Measurements from ENCODE around the gene SETDB1. TPM values are rescaled to one million over a fixed set of nuclear protein-coding genes. Genes with fewer than 3 reads are reported as not detected.

SETDB1 gene
- total and polyA plus RNA-seq, 3 donors from 2014 or later, result 85.9 to 90.6 (median 89.5) TPM

DNA sequence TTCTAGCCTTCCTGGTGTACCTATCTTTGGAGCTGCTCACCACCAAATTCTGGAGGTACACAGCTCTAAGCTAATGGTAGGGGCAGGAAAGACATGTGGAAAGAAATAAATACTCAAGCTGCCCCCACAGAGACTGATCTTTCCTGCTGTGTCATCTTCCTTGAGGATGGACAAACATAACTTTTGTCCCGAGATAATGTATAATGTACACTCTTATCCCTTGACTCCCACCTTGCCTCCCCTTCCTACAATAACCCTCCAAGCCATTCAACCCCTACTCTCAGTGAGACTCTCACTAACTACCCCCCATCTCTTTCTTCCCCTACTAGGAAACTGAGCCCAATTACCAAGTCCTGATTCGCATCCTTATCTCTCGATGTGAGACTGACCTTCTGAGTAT, 68.1 kb downstream of the SETDB1 start:
- WGBS, 2 donors, result 67 to 83% methylated on average over 3 of the region's 3 CpGs
- H3K36me3 ChIP-seq (ENCODE audit: low read depth, missing control alignments), result no peaks in the 10 kb centered on the region
- H3K9me3 ChIP-seq, result no peaks in the 10 kb centered on the region
- no peak for TF ChIP-seq POLR2A (IDR thresholded peaks at IDR 0.05)
- TF ChIP-seq, protein P1, sequence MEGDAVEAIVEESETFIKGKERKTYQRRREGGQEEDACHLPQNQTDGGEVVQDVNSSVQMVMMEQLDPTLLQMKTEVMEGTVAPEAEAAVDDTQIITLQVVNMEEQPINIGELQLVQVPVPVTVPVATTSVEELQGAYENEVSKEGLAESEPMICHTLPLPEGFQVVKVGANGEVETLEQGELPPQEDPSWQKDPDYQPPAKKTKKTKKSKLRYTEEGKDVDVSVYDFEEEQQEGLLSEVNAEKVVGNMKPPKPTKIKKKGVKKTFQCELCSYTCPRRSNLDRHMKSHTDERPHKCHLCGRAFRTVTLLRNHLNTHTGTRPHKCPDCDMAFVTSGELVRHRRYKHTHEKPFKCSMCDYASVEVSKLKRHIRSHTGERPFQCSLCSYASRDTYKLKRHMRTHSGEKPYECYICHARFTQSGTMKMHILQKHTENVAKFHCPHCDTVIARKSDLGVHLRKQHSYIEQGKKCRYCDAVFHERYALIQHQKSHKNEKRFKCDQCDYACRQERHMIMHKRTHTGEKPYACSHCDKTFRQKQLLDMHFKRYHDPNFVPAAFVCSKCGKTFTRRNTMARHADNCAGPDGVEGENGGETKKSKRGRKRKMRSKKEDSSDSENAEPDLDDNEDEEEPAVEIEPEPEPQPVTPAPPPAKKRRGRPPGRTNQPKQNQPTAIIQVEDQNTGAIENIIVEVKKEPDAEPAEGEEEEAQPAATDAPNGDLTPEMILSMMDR (IDR thresholded peaks at IDR 0.05), result no peak
- H3K4me1 ChIP-seq, result no peaks in the 10 kb centered on the region
- no peak overlapping the region for H3K4me3 ChIP-seq
- H3K27ac ChIP-seq, result no peak overlapping the region
- intact Hi-C loops (cut with DNase I; ENCODE audit: low total_unique reads), result no loop called here
- no peaks in the 10 kb centered on the region for H3K27me3 ChIP-seq
- no peak for DNase-seq

DNA sequence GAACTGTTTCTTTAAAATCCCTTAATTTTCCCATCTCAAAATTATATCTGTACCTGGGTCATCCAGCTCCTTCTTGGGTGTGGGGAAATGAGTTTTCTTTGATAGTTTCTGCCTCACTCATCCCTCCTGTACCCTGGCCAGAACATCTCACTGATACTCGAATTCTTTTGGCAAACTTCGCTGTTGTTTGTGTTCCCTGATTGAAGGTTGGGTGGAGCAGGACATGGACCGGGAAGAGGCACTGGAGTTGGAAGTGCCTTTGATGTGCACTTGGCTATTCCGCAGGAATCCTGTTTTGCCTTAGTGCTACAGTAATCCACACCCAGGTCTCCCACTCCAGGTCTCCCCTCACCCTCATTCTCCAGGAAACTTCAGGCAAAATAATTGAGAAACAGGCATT, 69.3 kb downstream of the SETDB1 start:
- DNase-seq, result no peak
- TF ChIP-seq, protein P1 (IDR thresholded peaks at IDR 0.05), result no peak
- TF ChIP-seq POLR2A (IDR thresholded peaks at IDR 0.05), result no peak
- peak overlapping the region; percentile 12 to 80 for H3K27ac ChIP-seq
- WGBS, 2 donors, result 27 to 29% methylated on average over 4 of the region's 4 CpGs
- intact Hi-C loops (cut with DNase I; ENCODE audit: low total_unique reads), result no loop called here
- no peaks in the 10 kb centered on the region for H3K4me1 ChIP-seq
- H3K36me3 ChIP-seq (ENCODE audit: low read depth, missing control alignments), result no peaks in the 10 kb centered on the region
- no peaks in the 10 kb centered on the region for H3K27me3 ChIP-seq
- H3K9me3 ChIP-seq, result no peaks in the 10 kb centered on the region
- no peak overlapping the region for H3K4me3 ChIP-seq

DNA sequence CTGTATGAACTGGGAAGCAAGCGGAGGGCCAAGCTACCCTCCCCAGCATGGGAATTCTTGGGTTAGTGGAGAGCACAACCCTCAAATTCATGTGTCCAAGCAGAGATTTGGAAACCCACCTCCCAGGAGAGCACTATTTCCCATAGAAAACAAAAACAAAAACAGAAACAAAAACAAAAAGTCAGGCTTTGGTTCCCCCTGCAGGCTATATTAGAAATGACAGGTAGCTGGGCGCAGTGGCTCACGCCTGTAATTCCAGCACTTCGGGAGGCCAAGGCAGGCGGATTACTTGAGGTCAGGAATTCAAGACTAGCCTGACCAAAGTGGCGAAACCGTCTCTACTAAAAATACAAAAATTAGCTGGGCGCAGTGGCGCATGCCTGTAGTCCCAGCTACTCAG, 69.7 kb downstream of the SETDB1 start:
- DNase-seq, result peak; percentile 65
- Histone ChIP-seq H3K4me3 (no peak overlapping the region), H3K9me3 (no peaks in the 10 kb centered on the region), H3K27me3 (no peaks in the 10 kb centered on the region), H3K36me3 (ENCODE audit: low read depth, missing control alignments) (no peaks in the 10 kb centered on the region), H3K27ac (peak overlapping the region; percentile 12 to 80), H3K4me1 (no peaks in the 10 kb centered on the region)
- TF ChIP-seq, protein P1 (IDR thresholded peaks at IDR 0.05), result peak; percentile 78 to 90 (median 90)
- TF ChIP-seq POLR2A (IDR thresholded peaks at IDR 0.05), result no peak
- WGBS, 2 donors, result 35 to 44% methylated on average over 9 of the region's 9 CpGs
- intact Hi-C loops (cut with DNase I; ENCODE audit: low total_unique reads), result no loop called here

DNA sequence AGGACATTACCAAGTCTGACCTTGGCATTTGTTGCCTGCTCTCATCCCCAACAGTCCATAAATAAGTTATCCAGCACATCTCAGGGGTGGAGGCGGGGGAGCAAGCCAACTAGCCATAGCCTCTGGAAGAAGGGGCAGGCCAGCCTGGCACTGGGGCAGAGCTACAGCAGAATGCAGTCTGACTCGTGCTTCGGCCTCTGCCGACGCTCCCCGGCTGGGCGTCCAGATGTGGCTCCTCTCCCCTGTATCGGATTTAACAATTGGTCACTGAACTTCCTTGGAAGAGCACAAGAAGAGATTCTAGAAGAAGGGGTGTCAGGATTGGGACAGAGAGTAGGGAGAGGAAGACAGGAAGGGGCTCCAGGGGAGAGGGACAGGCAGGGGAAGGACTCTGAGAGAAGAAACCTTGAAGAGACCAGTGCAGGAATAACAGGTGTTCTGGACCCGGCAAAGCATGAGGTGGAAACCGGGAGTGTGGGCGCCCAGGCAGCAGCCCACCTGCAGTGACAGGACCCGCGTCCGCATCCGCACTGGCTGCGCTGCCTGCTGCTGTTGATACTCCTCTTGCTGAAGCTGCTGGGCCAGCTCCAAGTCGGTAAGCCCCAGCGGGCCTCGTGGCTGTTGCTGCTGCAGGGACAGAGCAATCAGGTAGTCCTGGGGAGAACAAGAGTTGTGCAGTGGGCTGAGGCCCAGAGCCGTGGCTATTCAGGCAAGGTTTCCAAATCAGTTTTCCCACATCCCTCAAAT, 71.1 kb downstream of the SETDB1 start:
- H3K4me3 ChIP-seq, result no peak overlapping the region
- no peak overlapping the region for H3K27ac ChIP-seq
- H3K36me3 ChIP-seq (ENCODE audit: low read depth, missing control alignments), result no peaks in the 10 kb centered on the region
- DNase-seq, result no peak
- intact Hi-C loops (cut with DNase I; ENCODE audit: low total_unique reads), result no loop called here
- no peak for TF ChIP-seq POLR2A (IDR thresholded peaks at IDR 0.05)
- TF ChIP-seq, protein P1 (IDR thresholded peaks at IDR 0.05), result no peak
- H3K27me3 ChIP-seq, result no peaks in the 10 kb centered on the region
- no peaks in the 10 kb centered on the region for H3K4me1 ChIP-seq
- H3K9me3 ChIP-seq, result no peaks in the 10 kb centered on the region
- 86% methylated on average over 15 to 20 of the region's 20 CpGs for WGBS, 2 donors

DNA sequence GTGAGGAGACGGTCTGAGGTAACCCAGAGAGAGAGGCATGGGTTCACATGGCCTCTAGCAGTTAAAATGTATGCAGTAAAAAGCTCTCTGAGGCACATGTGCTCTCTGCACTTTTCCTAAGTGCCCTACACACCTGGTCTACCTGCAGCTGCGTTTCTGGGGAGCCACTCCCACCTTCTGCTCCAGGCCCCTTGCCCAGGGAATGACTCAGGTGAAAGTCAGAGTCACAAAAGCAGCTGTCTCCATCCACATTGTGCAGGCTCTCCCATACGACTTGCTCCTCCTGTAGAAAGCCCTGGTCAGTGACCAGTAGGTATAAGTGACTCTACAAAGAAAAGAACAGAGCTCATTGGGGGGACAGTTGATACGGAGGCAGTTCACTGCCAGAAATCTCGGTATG, 71.8 kb downstream of the SETDB1 start:
- WGBS, 2 donors, result 65 to 78% methylated on average over 3 to 5 of the region's 5 CpGs
- Histone ChIP-seq H3K4me1 (peaks cover 5% of the 10 kb centered on the region), H3K9me3 (no peaks in the 10 kb centered on the region), H3K4me3 (no peak overlapping the region), H3K27me3 (no peaks in the 10 kb centered on the region), H3K27ac (no peak overlapping the region), H3K36me3 (ENCODE audit: low read depth, missing control alignments) (no peaks in the 10 kb centered on the region)
- TF ChIP-seq, protein P1 (IDR thresholded peaks at IDR 0.05), result no peak
- no peak for TF ChIP-seq POLR2A (IDR thresholded peaks at IDR 0.05)
- intact Hi-C loops (cut with DNase I; ENCODE audit: low total_unique reads), result no loop called here
- no peak for DNase-seq
